ENCODE results near the gene BAG1. TPM values are rescaled to one million over a fixed set of nuclear protein-coding genes. Genes with fewer than 3 reads are reported as not detected.

BAG1 gene
- total and polyA plus RNA-seq, 2 of the 13 experiments (the other 11 are each of a cell fraction or from before 2014, with no cell fraction given): 23.1 to 59.5 TPM

- H3K4me2 ChIP-seq (ENCODE audit: low read depth, low read length): no peak overlapping the region
- DNase-seq (ENCODE audit: low spot score) (no peak), FAIRE-seq (no peak), ATAC-seq (no peak)
- 0 out of 5 replicates have a peak, but pooled peaks cover 0 to 5% of the 10 kb centered on the region in 2 experiments for H3K36me3 ChIP-seq (replicated peaks in 1 of 2; ENCODE audit: control insufficient read depth in 1 of 2, insufficient read depth in 2 of 2, low read length in 2 of 2)
- H3K79me2 ChIP-seq (ENCODE audit: insufficient read depth, low read length): no peaks in the 10 kb centered on the region
- no peak overlapping the region for H3K27ac ChIP-seq (ENCODE audit: extremely low read length, insufficient read depth, low read length)
- no TSS peak for BruUV-seq (replicated peaks)
- H3K4me3 ChIP-seq (replicated peaks in 1 of 3; ENCODE audit: insufficient read depth in 1 of 3, low read depth in 2 of 3, low read length in 3 of 3): no peak overlapping the region
- no peak overlapping the region for H2AFZ ChIP-seq (ENCODE audit: low read length)
- H3K4me1 ChIP-seq (ENCODE audit: insufficient read depth, low read length): peaks cover 30% of the 10 kb centered on the region
- WGBS (ENCODE audit: low lambda C conversion rate): 100% methylated on average over 1 of the region's 2 CpGs
- POLR2A ChIA-PET: no interaction called here
- no peaks in the 10 kb centered on the region for H3K27me3 ChIP-seq (ENCODE audit: control insufficient read depth in 1 of 2, insufficient read depth in 2 of 2, low read length in 2 of 2)
- H3K9me3 ChIP-seq (ENCODE audit: low read length): no peaks in the 10 kb centered on the region
- in situ Hi-C loops (cut with HindIII; ENCODE audit: extremely low pct_ligation_motif_present, low pct_unique_long_range_greater_than_20kb) (no loop called here), intact Hi-C loops (cut with micrococcal nuclease; ENCODE audit: unreplicated experiment) (no loop called here)
- H3K9ac ChIP-seq (ENCODE audit: insufficient read depth, low read depth, low read length): no peak overlapping the region
- TF ChIP-seq KDM2A (CRISPR knock-in tag; IDR thresholded peaks at IDR 0.05; ENCODE audit: borderline replicate concordance, low read depth): no peak
- TF ChIP-seq FOXK1 (CRISPR knock-in tag; IDR thresholded peaks at IDR 0.05; ENCODE audit: borderline replicate concordance, low read depth): no peak
- H4K20me1 ChIP-seq (ENCODE audit: insufficient read depth, low read length): no peaks in the 10 kb centered on the region
- CTCF ChIA-PET (ENCODE audit: low intra/inter-chr PET ratio, low total read pairs): no interaction called here
Measured at GRCh38 chr9:33245341-33245740, 19.2 kb downstream of the BAG1 start.

DNA sequence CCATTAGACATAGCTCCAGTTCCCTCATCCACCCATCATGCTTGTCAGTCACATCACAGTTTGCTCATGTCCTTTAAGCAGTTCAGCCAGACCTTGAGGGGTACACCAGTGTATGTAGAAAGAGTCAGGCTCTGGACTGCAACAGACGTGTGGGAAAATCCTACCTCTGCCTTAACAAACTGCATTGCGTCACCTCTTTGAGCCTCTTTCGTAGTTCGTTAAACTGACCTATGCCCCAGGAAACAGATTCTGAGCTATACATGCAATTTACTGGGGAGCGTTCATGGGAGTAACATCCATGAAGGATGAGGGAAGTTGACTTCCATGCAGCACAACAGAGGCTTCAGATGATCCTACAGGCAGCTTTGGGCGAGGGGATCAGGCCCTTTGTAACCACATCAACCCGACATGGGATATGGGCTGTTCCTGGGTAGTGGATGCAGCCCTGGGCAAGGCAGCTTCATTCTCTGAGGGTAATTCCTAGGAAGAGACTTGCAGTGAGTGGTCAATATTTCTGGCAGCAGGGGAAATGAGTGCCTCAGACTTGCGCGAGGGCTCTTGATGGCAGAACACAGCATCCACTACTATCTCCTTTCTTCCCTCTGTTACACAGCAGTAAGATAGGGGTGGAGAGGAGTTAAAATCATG is 20.2 kb downstream of the BAG1 start:
- in situ Hi-C loops (cut with HindIII; ENCODE audit: extremely low pct_ligation_motif_present, low pct_unique_long_range_greater_than_20kb): no loop called here
- no peak; the same call in 1 of the 3 replicates for ATAC-seq
- Histone ChIP-seq H2AFZ (ENCODE audit: low read length) (peak overlapping the region; percentile 52), H3K27ac (ENCODE audit: extremely low read length, insufficient read depth, low read length) (no peak overlapping the region), H3K4me2 (ENCODE audit: low read depth, low read length) (peak overlapping the region; percentile 45), H3K79me2 (ENCODE audit: insufficient read depth, low read length) (no peaks in the 10 kb centered on the region), H3K4me3 (replicated peaks in 1 of 3; ENCODE audit: insufficient read depth in 1 of 3, low read depth in 2 of 3, low read length in 3 of 3) (no peak overlapping the region), H3K4me1 (ENCODE audit: insufficient read depth, low read length) (peaks cover 41% of the 10 kb centered on the region), H4K20me1 (ENCODE audit: insufficient read depth, low read length) (no peaks in the 10 kb centered on the region), H3K9ac (ENCODE audit: insufficient read depth, low read depth, low read length) (no peak overlapping the region), H3K9me3 (ENCODE audit: low read length) (no peaks in the 10 kb centered on the region), H3K36me3 (replicated peaks in 1 of 2; ENCODE audit: control insufficient read depth in 1 of 2, insufficient read depth in 2 of 2, low read length in 2 of 2) (no peaks in the 10 kb centered on the region), H3K27me3 (ENCODE audit: control insufficient read depth in 1 of 2, insufficient read depth in 2 of 2, low read length in 2 of 2) (no peaks in the 10 kb centered on the region)
- whole genome bisulfite sequencing (ENCODE audit: low lambda C conversion rate): 32% methylated on average over 8 of the region's 9 CpGs
- ChIA-PET POLR2A (interaction anchor here (0.9 to 1.5 kb wide), 2 partner anchors 20 to 168 kb away, joined by 3 to 5 read pairs; partner anchors contain the start of genes BAG1, CHMP5 and SMU1), CTCF (ENCODE audit: low intra/inter-chr PET ratio, low total read pairs) (no interaction called here)
- intact Hi-C loops (cut with micrococcal nuclease; ENCODE audit: unreplicated experiment): no loop called here
- peak; percentile 34 for FAIRE-seq
- peak; percentile 34 for DNase-seq (ENCODE audit: low spot score)
- no TSS peak for BruUV-seq (replicated peaks)
- no peak for TF ChIP-seq GABPA (IDR thresholded peaks at IDR 0.05; ENCODE audit: low read depth, low read length)
- peak; percentile 58 for TF ChIP-seq GABPA (CRISPR knock-in tag; IDR thresholded peaks at IDR 0.05; ENCODE audit: low read depth)
- TF ChIP-seq ELK4 (CRISPR knock-in tag; IDR thresholded peaks at IDR 0.05; ENCODE audit: borderline replicate concordance): no peak
- peak; percentile 63; the same call in 1 of the 2 replicates for TF ChIP-seq GABPB1 (CRISPR knock-in tag; IDR thresholded peaks at IDR 0.05)
- peak; percentile 96 for TF ChIP-seq NR2C2 (CRISPR knock-in tag; IDR thresholded peaks at IDR 0.05; ENCODE audit: borderline replicate concordance)
- peak; percentile 16; the same call in 1 of the 2 replicates for TF ChIP-seq HNF4A (CRISPR knock-in tag; IDR thresholded peaks at IDR 0.05)
- TF ChIP-seq BRF2 (CRISPR knock-in tag; IDR thresholded peaks at IDR 0.05): no peak
- TF ChIP-seq, protein P1, sequence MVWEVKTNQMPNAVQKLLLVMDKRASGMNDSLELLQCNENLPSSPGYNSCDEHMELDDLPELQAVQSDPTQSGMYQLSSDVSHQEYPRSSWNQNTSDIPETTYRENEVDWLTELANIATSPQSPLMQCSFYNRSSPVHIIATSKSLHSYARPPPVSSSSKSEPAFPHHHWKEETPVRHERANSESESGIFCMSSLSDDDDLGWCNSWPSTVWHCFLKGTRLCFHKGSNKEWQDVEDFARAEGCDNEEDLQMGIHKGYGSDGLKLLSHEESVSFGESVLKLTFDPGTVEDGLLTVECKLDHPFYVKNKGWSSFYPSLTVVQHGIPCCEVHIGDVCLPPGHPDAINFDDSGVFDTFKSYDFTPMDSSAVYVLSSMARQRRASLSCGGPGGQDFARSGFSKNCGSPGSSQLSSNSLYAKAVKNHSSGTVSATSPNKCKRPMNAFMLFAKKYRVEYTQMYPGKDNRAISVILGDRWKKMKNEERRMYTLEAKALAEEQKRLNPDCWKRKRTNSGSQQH (CRISPR knock-in tag; IDR thresholded peaks at IDR 0.05; ENCODE audit: low read depth): no peak
- no peak for TF ChIP-seq NFYC (CRISPR knock-in tag; IDR thresholded peaks at IDR 0.05)
- no peak for TF ChIP-seq TAF15 (IDR thresholded peaks at IDR 0.05; ENCODE audit: low read depth, low read length, poor library complexity, severe bottlenecking)
- no peak for TF ChIP-seq ZNF282 (IDR thresholded peaks at IDR 0.05; ENCODE audit: partially characterized antibody)

All from HepG2 (cell line).